WTC11 (cell line): ENCODE results near the gene FGF8. TPM values are rescaled to one million over a fixed set of nuclear protein-coding genes. Genes with fewer than 3 reads are reported as not detected.
A peak's percentile ranks its signal among the peaks of the same experiment; 100 is the strongest.

Source experiments
- ATAC-seq: fragments of 200-7000 bp; cut with Tn5 transposase; 2 replicates; pipeline ENCODE4 v1.10.0; 2021; ENCODE audit warnings: mild to moderate bottlenecking, moderate library complexity
- CTCF ChIA-PET: fragments of 300-600 bp; sonication (Branson Sonifier 250); formaldehyde crosslinking; loops from one replicate; lab custom pipeline; 2021; ENCODE audit warnings: antibody characterized with exemption; lab: Charles Lee
- POLR2A ChIA-PET: fragments of 350-600 bp; sonication (Branson Sonifier 250); formaldehyde crosslinking; loops from one replicate; lab custom pipeline; 2021; ENCODE audit warnings: antibody characterized with exemption; lab: Charles Lee
- DNase-seq: peaks from one replicate; pipeline ENCODE4 v3.0.0; 2021; ENCODE audit warnings: low spot score
- H3K27ac Mint-ChIP-seq: 2 replicates; pipeline ENCODE4 v1.8.0; 2021; ENCODE audit warnings: mixed read lengths
- H3K27me3 Mint-ChIP-seq: 2 replicates; pipeline ENCODE4 v1.8.0; 2021; ENCODE audit warnings: low read depth, mild to moderate bottlenecking, moderate library complexity, mixed read lengths
- H3K36me3 Mint-ChIP-seq: 2 replicates; pipeline ENCODE4 v1.8.0; 2021; ENCODE audit warnings: mixed read lengths
- H3K4me1 Mint-ChIP-seq: 2 replicates; pipeline ENCODE4 v1.8.0; 2022; ENCODE audit warnings: mixed read lengths
- H3K4me3 Mint-ChIP-seq: 2 replicates; pipeline ENCODE4 v1.8.0; 2021; ENCODE audit warnings: mild to moderate bottlenecking, moderate library complexity, mixed read lengths
- H3K9me3 Mint-ChIP-seq: 2 replicates; pipeline ENCODE4 v1.8.0; 2021; ENCODE audit warnings: mixed read lengths
- ATF1 ChIP-seq: sonication (generic); formaldehyde crosslinking; IDR thresholded peaks from 2 replicates; pipeline ENCODE4 v1.8.1; 2023; ENCODE audit warnings: mild to moderate bottlenecking, moderate library complexity, missing genetic modification reagents
- ATF6 ChIP-seq: sonication (generic); formaldehyde crosslinking; IDR thresholded peaks from 2 replicates; pipeline ENCODE4 v1.8.1; 2023; ENCODE audit warnings: mild to moderate bottlenecking, missing genetic modification reagents
- CBFB ChIP-seq: sonication (generic); formaldehyde crosslinking; IDR thresholded peaks from 2 replicates; pipeline ENCODE4 v1.8.1; 2022; ENCODE audit warnings: mild to moderate bottlenecking, low read depth, missing genetic modification reagents
- CREB1 ChIP-seq: sonication (generic); formaldehyde crosslinking; IDR thresholded peaks from 2 replicates; pipeline ENCODE4 v1.8.0; 2023; ENCODE audit warnings: mild to moderate bottlenecking, missing genetic modification reagents
- CREM ChIP-seq: sonication (generic); formaldehyde crosslinking; IDR thresholded peaks from 2 replicates; pipeline ENCODE4 v1.8.1; 2022; ENCODE audit warnings: mild to moderate bottlenecking, missing genetic modification reagents, moderate library complexity
- ESRRA ChIP-seq: sonication (generic); formaldehyde crosslinking; IDR thresholded peaks from 2 replicates; pipeline ENCODE4 v1.8.1; 2022; ENCODE audit warnings: mild to moderate bottlenecking, missing genetic modification reagents, borderline replicate concordance
- GRHL2 ChIP-seq: fragments of 250-450 bp; sonication (Bioruptor Pico); IDR thresholded peaks from 2 replicates; pipeline ENCODE4 v1.8.0; 2022; ENCODE audit warnings: mild to moderate bottlenecking, moderate library complexity; ENCODE audit not compliant: insufficient replicate concordance, severe bottlenecking
- HMGA2 ChIP-seq: fragments of 250-450 bp; sonication (Bioruptor Pico); IDR thresholded peaks from 2 replicates; pipeline ENCODE4 v1.4.0; 2021; ENCODE audit warnings: mild to moderate bottlenecking, moderate library complexity
- IRF2 ChIP-seq: sonication (generic); formaldehyde crosslinking; IDR thresholded peaks from 2 replicates; pipeline ENCODE4 v1.8.0; 2022; ENCODE audit warnings: low read depth, missing genetic modification reagents, borderline replicate concordance
- KAT7 ChIP-seq: sonication (generic); formaldehyde crosslinking; IDR thresholded peaks from 2 replicates; pipeline ENCODE4 v1.8.1; 2023; ENCODE audit warnings: missing genetic modification reagents, mild to moderate bottlenecking, borderline replicate concordance
- MLX ChIP-seq: sonication (generic); formaldehyde crosslinking; IDR thresholded peaks from 2 replicates; pipeline ENCODE4 v1.8.1; 2023; ENCODE audit warnings: mild to moderate bottlenecking, missing genetic modification reagents, moderate library complexity
- MXD4 ChIP-seq: fragments of 250-450 bp; sonication (Bioruptor Pico); IDR thresholded peaks from 2 replicates; pipeline ENCODE4 v1.8.0; 2021; ENCODE audit warnings: mild to moderate bottlenecking, moderate library complexity, borderline replicate concordance
- NFYB ChIP-seq: sonication (generic); formaldehyde crosslinking; conservative IDR thresholded peaks from 2 replicates; pipeline ENCODE4 v1.8.0; 2022; ENCODE audit warnings: low read depth, missing genetic modification reagents
- NR2C2 ChIP-seq: sonication (generic); formaldehyde crosslinking; IDR thresholded peaks from 2 replicates; pipeline ENCODE4 v1.8.0; 2022; ENCODE audit warnings: mild to moderate bottlenecking, missing genetic modification reagents
- RORB ChIP-seq: fragments of 250-450 bp; sonication (Bioruptor Pico); IDR thresholded peaks from 2 replicates; pipeline ENCODE4 v1.9.0; 2021; ENCODE audit warnings: mild to moderate bottlenecking
- TCF7 ChIP-seq: sonication (generic); formaldehyde crosslinking; IDR thresholded peaks from 2 replicates; pipeline ENCODE4 v1.8.0; 2022; ENCODE audit warnings: mild to moderate bottlenecking, low read depth, missing genetic modification reagents, moderate library complexity
- TEAD1 ChIP-seq: sonication (generic); formaldehyde crosslinking; IDR thresholded peaks from 2 replicates; pipeline ENCODE4 v1.8.0; 2022; ENCODE audit warnings: mild to moderate bottlenecking, missing genetic modification reagents
- USF1 ChIP-seq: sonication (generic); formaldehyde crosslinking; IDR thresholded peaks from 2 replicates; pipeline ENCODE4 v1.8.0; 2022; ENCODE audit warnings: mild to moderate bottlenecking, missing genetic modification reagents
- ZNF263 ChIP-seq: sonication (generic); formaldehyde crosslinking; IDR thresholded peaks from 2 replicates; pipeline ENCODE4 v1.8.1; 2022; ENCODE audit warnings: low read depth, mild to moderate bottlenecking, moderate library complexity, missing genetic modification reagents
- ZNF281 ChIP-seq: sonication (generic); formaldehyde crosslinking; IDR thresholded peaks from 2 replicates; pipeline ENCODE4 v1.8.0; 2023; ENCODE audit warnings: mild to moderate bottlenecking, missing genetic modification reagents
- total RNA-seq: library from RNA; stranded (reverse); gene quantifications from 3 replicates; pipeline ENCODE4 v1.2.3, GENCODE V29; 2021
- TF ChIP-seq, protein P1 (sequence below): sonication (generic); formaldehyde crosslinking; conservative IDR thresholded peaks from 2 replicates; pipeline ENCODE4 v1.8.1; 2022; ENCODE audit warnings: mild to moderate bottlenecking, missing genetic modification reagents
- TF ChIP-seq, protein P2 (sequence below): fragments of 250-450 bp; sonication (Bioruptor Pico); IDR thresholded peaks from 2 replicates; pipeline ENCODE4 v1.8.0; 2021; ENCODE audit warnings: mild to moderate bottlenecking
- TF ChIP-seq, protein P3 (sequence below): fragments of 250-450 bp; sonication (Bioruptor Pico); conservative IDR thresholded peaks from 2 replicates; pipeline ENCODE4 v1.9.0; 2021; ENCODE audit warnings: mild to moderate bottlenecking

FGF8 gene
- total RNA-seq, 1 experiment from 2014 or later: 28.9 TPM

GRCh38 chr10:101814466-101815071, 38.7 kb upstream of the FGF8 start:
- no peak for ATAC-seq
- H3K27ac Mint-ChIP-seq: peak overlapping the region; percentile 69
- no peak for DNase-seq
- H3K9me3 Mint-ChIP-seq: no peaks in the 10 kb centered on the region
- H3K36me3 Mint-ChIP-seq: peaks cover 23% of the 10 kb centered on the region
- no peaks in the 10 kb centered on the region for H3K27me3 Mint-ChIP-seq
- TF ChIP-seq TCF7 (CRISPR knock-in tag) (no peak), ZNF281 (CRISPR knock-in tag) (no peak), IRF2 (CRISPR knock-in tag) (no peak), NFYB (CRISPR knock-in tag) (no peak), KAT7 (CRISPR knock-in tag) (no peak), CREB1 (CRISPR knock-in tag) (no peak), CREM (CRISPR knock-in tag) (no peak), GRHL2 (no peak), ESRRA (CRISPR knock-in tag) (no peak), USF1 (CRISPR knock-in tag) (no peak), ATF6 (no peak)
- TF ChIP-seq, protein P1, sequence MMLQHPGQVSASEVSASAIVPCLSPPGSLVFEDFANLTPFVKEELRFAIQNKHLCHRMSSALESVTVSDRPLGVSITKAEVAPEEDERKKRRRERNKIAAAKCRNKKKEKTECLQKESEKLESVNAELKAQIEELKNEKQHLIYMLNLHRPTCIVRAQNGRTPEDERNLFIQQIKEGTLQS (CRISPR knock-in tag): no peak
- TF ChIP-seq, protein P2, sequence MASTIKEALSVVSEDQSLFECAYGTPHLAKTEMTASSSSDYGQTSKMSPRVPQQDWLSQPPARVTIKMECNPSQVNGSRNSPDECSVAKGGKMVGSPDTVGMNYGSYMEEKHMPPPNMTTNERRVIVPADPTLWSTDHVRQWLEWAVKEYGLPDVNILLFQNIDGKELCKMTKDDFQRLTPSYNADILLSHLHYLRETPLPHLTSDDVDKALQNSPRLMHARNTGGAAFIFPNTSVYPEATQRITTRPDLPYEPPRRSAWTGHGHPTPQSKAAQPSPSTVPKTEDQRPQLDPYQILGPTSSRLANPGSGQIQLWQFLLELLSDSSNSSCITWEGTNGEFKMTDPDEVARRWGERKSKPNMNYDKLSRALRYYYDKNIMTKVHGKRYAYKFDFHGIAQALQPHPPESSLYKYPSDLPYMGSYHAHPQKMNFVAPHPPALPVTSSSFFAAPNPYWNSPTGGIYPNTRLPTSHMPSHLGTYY (CRISPR knock-in tag): no peak
- TF ChIP-seq, all 79 proteins: peak for 0
- CTCF ChIA-PET: interaction anchor here (0.5 to 8.4 kb wide), 3 partner anchors 22 to 33 kb away, joined by 3 to 89 read pairs (median 4); no protein-coding TSS in a partner anchor
- Mint-ChIP-seq H3K4me3 (peak overlapping the region; percentile 88), H3K4me1 (peaks cover 38% of the 10 kb centered on the region)
- POLR2A ChIA-PET: no interaction called here

DNA sequence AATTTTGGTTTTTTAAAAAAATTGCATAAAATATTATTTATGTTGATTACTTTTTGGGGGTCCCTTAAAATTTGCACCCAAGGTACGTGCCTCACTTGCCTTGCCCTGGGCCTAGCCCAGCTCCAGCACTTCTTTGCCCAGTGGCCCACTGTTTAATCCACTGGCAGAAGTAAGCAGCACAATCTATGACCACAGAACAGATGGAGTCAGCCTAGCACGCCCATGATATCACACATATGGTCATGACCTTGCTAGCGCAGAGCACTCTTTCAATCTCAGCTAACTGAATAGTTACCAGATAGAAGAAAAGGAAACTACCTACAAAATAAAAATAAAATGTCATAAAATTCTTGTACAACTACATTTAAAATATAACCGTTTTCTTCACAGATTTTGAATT, 36.7 kb upstream of the FGF8 start:
- peaks cover 41% of the 10 kb centered on the region for H3K36me3 Mint-ChIP-seq
- DNase-seq (no peak), ATAC-seq (no peak)
- H3K27me3 Mint-ChIP-seq: no peaks in the 10 kb centered on the region
- POLR2A ChIA-PET: interaction anchor here (1.0 kb wide), 1 partner anchor 16 kb away, joined by 3 read pairs; no protein-coding TSS in a partner anchor
- peaks cover 34% of the 10 kb centered on the region for H3K4me1 Mint-ChIP-seq
- peak overlapping the region; percentile 70; the same call in 1 of the 2 replicates for H3K27ac Mint-ChIP-seq
- CTCF ChIA-PET: no interaction called here
- H3K9me3 Mint-ChIP-seq: no peaks in the 10 kb centered on the region
- H3K4me3 Mint-ChIP-seq: no peak overlapping the region
- TF ChIP-seq TEAD1: no peak
- TF ChIP-seq MLX (CRISPR knock-in tag): no peak
- TF ChIP-seq HMGA2 (CRISPR knock-in tag): no peak
- TF ChIP-seq, protein P3, sequence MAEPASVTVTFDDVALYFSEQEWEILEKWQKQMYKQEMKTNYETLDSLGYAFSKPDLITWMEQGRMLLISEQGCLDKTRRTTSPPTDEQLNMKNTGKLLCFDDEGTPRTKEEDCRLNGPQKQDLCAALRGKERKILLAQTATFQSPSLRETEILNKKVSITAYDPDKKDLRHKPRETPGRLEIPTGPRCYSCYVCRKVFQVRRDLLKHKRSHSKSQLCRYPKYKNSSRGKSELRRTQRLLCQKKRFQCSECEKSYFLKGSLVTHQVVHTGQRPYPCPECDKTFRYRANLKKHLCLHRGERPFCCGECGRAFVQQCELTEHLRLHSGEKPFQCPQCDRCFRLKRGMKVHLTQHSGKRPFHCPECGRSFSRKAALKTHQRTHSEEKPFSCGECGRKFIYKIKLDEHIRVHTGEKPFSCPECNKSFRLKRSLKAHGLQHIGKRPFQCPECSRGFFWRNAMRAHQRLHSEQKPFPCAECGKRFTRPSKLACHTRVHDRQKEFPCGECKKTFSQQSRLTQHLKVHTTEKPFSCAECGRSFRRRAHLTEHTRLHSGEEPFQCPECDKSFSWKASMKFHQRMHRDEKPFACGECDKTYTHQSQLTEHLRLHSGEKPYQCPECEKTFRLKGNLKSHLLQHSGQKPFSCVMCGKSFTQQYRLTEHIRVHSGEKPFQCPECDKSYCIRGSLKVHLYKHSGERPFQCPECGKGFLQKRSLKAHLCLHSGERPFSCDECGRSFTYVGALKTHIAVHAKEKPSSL: no peak
- no peak for TF ChIP-seq CBFB (CRISPR knock-in tag)
- TF ChIP-seq NR2C2 (CRISPR knock-in tag): no peak
- TF ChIP-seq USF1 (CRISPR knock-in tag): no peak
- TF ChIP-seq RORB (CRISPR knock-in tag): no peak
- no peak for TF ChIP-seq ATF1
- no peak for TF ChIP-seq ZNF263 (CRISPR knock-in tag)
- TF ChIP-seq MXD4 (CRISPR knock-in tag): no peak
